Stimulated activated CD8-positive, alpha-beta memory T cell treated with anti-CD3 and anti-CD28 coated beads, Interleukin-7, amount 100 ng/mL, for 1 hour (primary cell): Measurements from ENCODE around the gene WWOX.

Experiments
- DNase-seq, 2 donors: peaks; one replicate each; pipeline ENCODE4 v3.0.0-alpha.2; 2020; ENCODE audit warnings: low read depth in 2 of 2

WWOX gene

GRCh38 chr16:78608305-78608776, 508.9 kb downstream of the WWOX start:
- no peak for DNase-seq

- DNase-seq = no peak
Measured at GRCh38 chr16:78609402-78610274, 510.2 kb downstream of the WWOX start.

GRCh38 chr16:78611318-78611717, 511.9 kb downstream of the WWOX start:
- DNase-seq = no peak

GRCh38 chr16:78619811-78620210, 520.4 kb downstream of the WWOX start:
- DNase-seq = no peak

- no peak for DNase-seq
Measured at GRCh38 chr16:78620291-78620690, 520.8 kb downstream of the WWOX start.

- no peak for DNase-seq
Measured at GRCh38 chr16:78623796-78624195, 524.3 kb downstream of the WWOX start.

- DNase-seq = no peak
Measured at GRCh38 chr16:78624366-78624765, 524.9 kb downstream of the WWOX start.

GRCh38 chr16:78628461-78629045, 529.1 kb downstream of the WWOX start:
- no peak for DNase-seq

- no peak for DNase-seq
Measured at GRCh38 chr16:78629173-78629572, 529.7 kb downstream of the WWOX start.

- no peak for DNase-seq
Measured at GRCh38 chr16:78630102-78630501, 530.6 kb downstream of the WWOX start.

- no peak for DNase-seq
Measured at GRCh38 chr16:78633551-78633950, 534.1 kb downstream of the WWOX start.

GRCh38 chr16:78635807-78636206, 536.4 kb downstream of the WWOX start:
- no peak for DNase-seq

- no peak for DNase-seq
Measured at GRCh38 chr16:78638371-78638770, 538.9 kb downstream of the WWOX start.

GRCh38 chr16:78639775-78640174, 540.3 kb downstream of the WWOX start:
- DNase-seq = no peak

GRCh38 chr16:78640886-78641285, 541.4 kb downstream of the WWOX start:
- no peak for DNase-seq

- DNase-seq = no peak
Measured at GRCh38 chr16:78641433-78641832, 542.0 kb downstream of the WWOX start.

GRCh38 chr16:78642621-78643285, 543.3 kb downstream of the WWOX start:
- DNase-seq = no peak

- no peak for DNase-seq
Measured at GRCh38 chr16:78645657-78646056, 546.2 kb downstream of the WWOX start.

GRCh38 chr16:78647019-78647418, 547.6 kb downstream of the WWOX start:
- no peak for DNase-seq

- no peak for DNase-seq
Measured at GRCh38 chr16:78647491-78647890, 548.0 kb downstream of the WWOX start.

- DNase-seq = no peak
Measured at GRCh38 chr16:78648517-78648916, 549.1 kb downstream of the WWOX start.

- DNase-seq = no peak
Measured at GRCh38 chr16:78650339-78651074, 551.1 kb downstream of the WWOX start.
